Measurements from ENCODE around the gene ABLIM3. TPM values are rescaled to one million over a fixed set of nuclear protein-coding genes. Genes with fewer than 3 reads are reported as not detected.

Gene ABLIM3
- total RNA-seq, 2 experiments from 2014 or later: not detected

DNA sequence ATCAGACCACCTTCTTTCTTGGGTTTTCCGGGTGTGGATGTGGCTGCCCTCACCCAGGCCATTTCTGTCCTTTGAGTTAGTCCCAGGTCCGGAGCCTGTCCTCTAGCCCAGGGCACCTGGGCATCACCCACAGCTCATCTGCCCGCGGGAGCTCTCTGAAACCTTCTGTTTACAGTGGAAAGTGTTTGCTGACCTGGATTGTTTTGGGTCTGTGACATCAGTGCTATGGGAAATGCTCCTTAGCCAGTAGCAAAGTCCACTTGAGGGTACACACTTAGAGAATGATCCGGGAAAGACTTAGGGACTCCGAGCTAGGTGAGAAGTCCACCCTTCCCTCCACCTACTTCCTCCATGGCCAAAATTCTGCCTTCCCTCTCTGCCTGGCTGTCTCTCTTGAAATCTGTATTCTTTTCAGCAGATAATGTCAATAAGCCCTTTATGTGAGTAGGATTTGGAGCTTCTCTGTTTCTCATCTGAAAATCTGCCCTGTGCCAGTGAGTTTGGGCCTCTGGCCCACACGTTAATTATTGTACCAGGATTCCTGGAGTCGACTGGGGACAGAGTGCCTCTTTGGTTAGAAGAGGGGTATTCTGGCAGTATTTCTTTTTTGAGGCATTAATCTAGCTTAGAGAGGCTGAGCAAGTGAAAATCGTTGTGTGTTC lies 19.9 kb downstream of the ABLIM3 start:
- H3K36me3 Mint-ChIP-seq (ENCODE audit: low read depth): no peaks in the 10 kb centered on the region
- H3K27me3 Mint-ChIP-seq: peaks cover 5% of the 10 kb centered on the region
- POLR2A ChIA-PET: interaction anchor here (1.0 kb wide), 1 partner anchor 154 kb away, joined by 4 read pairs; no protein-coding TSS in a partner anchor
- CTCF ChIA-PET: interaction anchor here (2.5 kb wide), 1 partner anchor 20 kb away, joined by 7 read pairs; the partner anchor contains the start of gene ABLIM3
- TF ChIP-seq, protein P1, sequence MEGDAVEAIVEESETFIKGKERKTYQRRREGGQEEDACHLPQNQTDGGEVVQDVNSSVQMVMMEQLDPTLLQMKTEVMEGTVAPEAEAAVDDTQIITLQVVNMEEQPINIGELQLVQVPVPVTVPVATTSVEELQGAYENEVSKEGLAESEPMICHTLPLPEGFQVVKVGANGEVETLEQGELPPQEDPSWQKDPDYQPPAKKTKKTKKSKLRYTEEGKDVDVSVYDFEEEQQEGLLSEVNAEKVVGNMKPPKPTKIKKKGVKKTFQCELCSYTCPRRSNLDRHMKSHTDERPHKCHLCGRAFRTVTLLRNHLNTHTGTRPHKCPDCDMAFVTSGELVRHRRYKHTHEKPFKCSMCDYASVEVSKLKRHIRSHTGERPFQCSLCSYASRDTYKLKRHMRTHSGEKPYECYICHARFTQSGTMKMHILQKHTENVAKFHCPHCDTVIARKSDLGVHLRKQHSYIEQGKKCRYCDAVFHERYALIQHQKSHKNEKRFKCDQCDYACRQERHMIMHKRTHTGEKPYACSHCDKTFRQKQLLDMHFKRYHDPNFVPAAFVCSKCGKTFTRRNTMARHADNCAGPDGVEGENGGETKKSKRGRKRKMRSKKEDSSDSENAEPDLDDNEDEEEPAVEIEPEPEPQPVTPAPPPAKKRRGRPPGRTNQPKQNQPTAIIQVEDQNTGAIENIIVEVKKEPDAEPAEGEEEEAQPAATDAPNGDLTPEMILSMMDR (IDR thresholded peaks at IDR 0.05): no peak
- H3K9me3 Mint-ChIP-seq: no peaks in the 10 kb centered on the region
- intact Hi-C loops (cut with micrococcal nuclease): no loop called here
- no peaks in the 10 kb centered on the region for H3K4me1 Mint-ChIP-seq (ENCODE audit: low read depth)
- H3K27ac Mint-ChIP-seq: no peak overlapping the region
- DNase-seq (no peak), ATAC-seq (no peak)
- no peak overlapping the region for H3K4me3 Mint-ChIP-seq

DNA sequence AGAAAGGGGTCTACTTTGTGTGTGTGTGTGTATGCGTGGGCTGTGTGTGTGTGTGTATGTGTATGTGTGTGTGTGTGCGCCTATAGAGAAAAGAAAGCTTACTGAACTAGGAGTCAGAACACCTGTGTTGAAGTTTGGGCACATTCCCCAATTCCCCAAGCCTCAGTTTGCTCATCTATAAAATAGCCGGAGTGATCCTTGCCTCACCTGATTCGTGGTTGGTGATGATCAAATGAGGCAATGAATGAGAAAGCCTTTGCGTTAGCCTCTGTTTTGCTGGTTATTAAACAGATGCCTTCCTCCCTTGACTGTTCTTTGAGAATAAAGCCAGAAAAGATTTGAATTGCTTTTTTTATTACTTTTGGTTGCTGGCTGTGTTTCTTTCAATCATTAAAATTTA lies 20.6 kb downstream of the ABLIM3 start:
- Mint-ChIP-seq H3K27ac (no peak overlapping the region), H3K4me3 (no peak overlapping the region), H3K36me3 (ENCODE audit: low read depth) (no peaks in the 10 kb centered on the region), H3K9me3 (no peaks in the 10 kb centered on the region), H3K27me3 (peaks cover 5% of the 10 kb centered on the region), H3K4me1 (ENCODE audit: low read depth) (no peaks in the 10 kb centered on the region)
- ATAC-seq: no peak
- TF ChIP-seq, protein P1 (IDR thresholded peaks at IDR 0.05): no peak
- no peak for DNase-seq
- CTCF ChIA-PET: interaction anchor here (2.5 kb wide), 1 partner anchor 21 kb away, joined by 7 read pairs; the partner anchor contains the start of gene ABLIM3
- intact Hi-C loops (cut with micrococcal nuclease): no loop called here
- POLR2A ChIA-PET: no interaction called here

DNA sequence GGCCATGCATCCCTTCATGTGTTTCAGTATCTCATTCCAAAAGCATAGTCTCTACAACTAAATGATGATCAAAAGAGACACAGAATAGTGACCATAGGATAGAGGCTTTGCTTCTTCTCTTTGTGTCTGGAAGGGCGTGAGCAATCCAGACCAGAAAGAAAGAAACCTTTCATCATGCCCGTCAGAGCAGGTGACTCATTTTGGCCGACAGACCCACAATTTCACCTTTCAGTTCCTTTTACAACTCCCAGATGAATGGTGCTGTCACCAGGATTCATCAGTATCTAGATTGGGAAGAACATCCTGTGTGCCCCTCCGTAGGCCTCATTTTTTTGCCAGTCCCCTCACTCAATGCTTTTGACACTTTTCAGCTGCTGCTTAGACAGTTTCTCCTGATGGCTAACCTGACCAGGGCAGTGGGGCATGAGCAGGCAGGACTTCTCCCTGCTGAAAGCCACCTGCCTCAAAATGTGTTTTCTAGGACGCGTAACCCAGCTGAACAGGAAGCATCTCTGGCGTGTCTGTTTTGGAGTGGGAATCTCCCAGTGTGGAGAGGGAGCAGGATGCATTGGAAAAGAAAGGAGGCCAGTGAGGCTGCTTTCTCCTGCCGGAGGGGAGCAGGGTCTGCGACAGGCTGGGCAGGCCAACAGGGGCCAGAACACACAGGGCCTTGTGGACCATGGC lies 21.2 kb downstream of the ABLIM3 start:
- no peak overlapping the region for H3K27ac Mint-ChIP-seq
- ATAC-seq: no peak
- CTCF ChIA-PET: interaction anchor here (2.5 kb wide), 1 partner anchor 21 kb away, joined by 7 read pairs; the partner anchor contains the start of gene ABLIM3
- H3K4me3 Mint-ChIP-seq: no peak overlapping the region
- H3K4me1 Mint-ChIP-seq (ENCODE audit: low read depth): no peaks in the 10 kb centered on the region
- intact Hi-C loops (cut with micrococcal nuclease): no loop called here
- H3K9me3 Mint-ChIP-seq: no peaks in the 10 kb centered on the region
- peaks cover 5% of the 10 kb centered on the region for H3K27me3 Mint-ChIP-seq
- no peak for DNase-seq
- no peaks in the 10 kb centered on the region for H3K36me3 Mint-ChIP-seq (ENCODE audit: low read depth)
- TF ChIP-seq, protein P1 (IDR thresholded peaks at IDR 0.05): no peak
- POLR2A ChIA-PET: no interaction called here

DNA sequence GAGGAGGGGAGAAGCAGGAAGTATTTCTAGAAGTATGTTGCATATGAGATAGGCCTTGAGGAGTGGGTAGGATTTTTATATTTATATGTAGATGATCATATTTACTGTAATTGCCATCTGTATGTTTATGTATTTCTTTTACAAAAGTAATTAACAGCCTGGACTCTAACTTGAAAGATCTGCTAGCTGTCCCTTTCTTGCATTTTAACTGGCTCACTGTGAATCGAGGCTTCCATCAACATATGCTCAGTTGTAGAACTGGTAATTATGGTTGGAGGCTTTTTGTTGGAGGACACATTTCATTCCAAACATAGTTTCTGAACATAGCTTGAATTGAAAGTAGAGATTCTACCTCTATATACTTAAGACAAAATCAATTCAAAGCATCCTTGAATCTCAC lies 23.4 kb downstream of the ABLIM3 start:
- CTCF ChIA-PET: no interaction called here
- DNase-seq (no peak), ATAC-seq (no peak)
- H3K9me3 Mint-ChIP-seq: no peaks in the 10 kb centered on the region
- no peak overlapping the region for H3K4me3 Mint-ChIP-seq
- H3K4me1 Mint-ChIP-seq (ENCODE audit: low read depth): no peaks in the 10 kb centered on the region
- TF ChIP-seq, protein P1 (IDR thresholded peaks at IDR 0.05): no peak
- H3K27ac Mint-ChIP-seq: no peak overlapping the region
- intact Hi-C loops (cut with micrococcal nuclease): no loop called here
- H3K27me3 Mint-ChIP-seq: peaks cover 7% of the 10 kb centered on the region
- H3K36me3 Mint-ChIP-seq (ENCODE audit: low read depth): no peaks in the 10 kb centered on the region
- POLR2A ChIA-PET: no interaction called here

DNA sequence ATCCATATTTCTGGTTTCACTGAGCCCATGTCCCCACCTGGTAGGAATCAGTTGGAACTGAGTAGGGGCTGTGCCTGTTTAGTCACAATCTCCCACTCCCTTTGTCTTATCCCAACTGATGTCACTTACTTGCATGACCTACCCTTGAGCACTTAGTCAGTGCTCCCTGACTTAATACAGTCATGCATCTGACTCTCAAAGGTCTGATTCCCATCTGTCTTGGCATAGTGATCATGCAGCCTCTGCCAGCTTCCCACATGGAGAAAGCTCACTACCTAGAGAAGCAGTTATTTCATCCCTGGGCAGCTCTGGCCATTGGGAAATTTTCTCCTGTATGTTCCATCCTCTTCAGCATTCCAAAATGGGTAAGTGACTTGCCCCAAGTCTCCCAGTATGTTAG lies 24.8 kb downstream of the ABLIM3 start:
- ChIA-PET CTCF (interaction anchor here (1.0 kb wide), 1 partner anchor 51 kb away, joined by 3 read pairs; no protein-coding TSS in a partner anchor), POLR2A (no interaction called here)
- ATAC-seq (no peak), DNase-seq (no peak)
- Mint-ChIP-seq H3K4me3 (no peak overlapping the region), H3K36me3 (ENCODE audit: low read depth) (no peaks in the 10 kb centered on the region), H3K9me3 (no peaks in the 10 kb centered on the region), H3K27ac (no peak overlapping the region), H3K4me1 (ENCODE audit: low read depth) (no peaks in the 10 kb centered on the region), H3K27me3 (peaks cover 13% of the 10 kb centered on the region)
- TF ChIP-seq, protein P1 (IDR thresholded peaks at IDR 0.05): no peak
- intact Hi-C loops (cut with micrococcal nuclease): no loop called here
